Neural progenitor cell (in vitro differentiated cells): ENCODE data around the gene SLFN12L.

Experiments
- CTCF ChIP-seq: fragments of 200-600 bp; sonication (generic); IDR thresholded peaks from 2 replicates; pipeline ENCODE4 v1.5.1; 2017; ENCODE audit warnings: antibody characterized with exemption, mild to moderate bottlenecking
- EZH2 ChIP-seq: fragments of 200-600 bp; sonication (generic); IDR thresholded peaks from 2 replicates; pipeline ENCODE4 v1.6.1; 2017; ENCODE audit warnings: antibody characterized with exemption, mild to moderate bottlenecking, moderate library complexity
- EZH2phosphoT487 ChIP-seq: fragments of 200-600 bp; sonication (generic); IDR thresholded peaks from 2 replicates; pipeline ENCODE4 v1.6.1; 2017; ENCODE audit warnings: antibody characterized with exemption

GRCh38 chr17:35577830-35578196 lies 40.3 kb upstream of the SLFN12L start:
- no peak for TF ChIP-seq CTCF
- TF ChIP-seq EZH2phosphoT487 = no peak
- TF ChIP-seq EZH2 = no peak
